IPS-18c (cell line): ENCODE data around the gene LGR4.
"Not testable (repeated sequence)": the region's sequence is repeated elsewhere in the genome, so short reads cannot be mapped to it uniquely, and the experiment has no call there.

ENCODE experiments used
- H3K4me3 ChIP-seq: 2 replicates; pipeline ENCODE4 v1.7.0; 2013; ENCODE audit warnings: low read depth, mild to moderate bottlenecking, low read length, moderate library complexity; ENCODE audit not compliant: insufficient read depth
- H3K9me3 ChIP-seq: one replicate; pipeline ENCODE4 v1.6.1; 2013; ENCODE audit warnings: mild to moderate bottlenecking, low read length, moderate library complexity; ENCODE audit not compliant: control insufficient read depth, insufficient read depth

Gene LGR4

DNA sequence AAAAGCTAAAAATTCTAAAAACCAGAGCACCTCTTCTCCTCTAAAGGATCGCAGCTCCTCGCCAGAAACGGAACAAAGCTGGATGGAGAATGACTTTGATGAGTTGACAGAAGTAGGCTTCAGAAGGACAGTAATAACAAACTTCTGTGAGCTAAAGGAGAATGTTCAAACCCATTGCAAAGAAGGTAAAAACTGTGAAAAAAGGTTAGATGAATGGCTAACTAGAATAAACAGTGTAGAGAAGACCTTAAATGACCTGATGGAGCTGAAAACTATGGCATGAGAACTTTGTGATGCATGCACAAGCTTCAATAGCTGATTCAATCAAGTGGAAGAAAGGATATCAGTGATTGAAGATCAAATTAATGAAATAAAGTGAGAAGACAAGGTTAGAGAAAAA lies 150.4 kb downstream of the LGR4 start:
- H3K9me3 ChIP-seq, H3K4me3 ChIP-seq: not testable (repeated sequence)

DNA sequence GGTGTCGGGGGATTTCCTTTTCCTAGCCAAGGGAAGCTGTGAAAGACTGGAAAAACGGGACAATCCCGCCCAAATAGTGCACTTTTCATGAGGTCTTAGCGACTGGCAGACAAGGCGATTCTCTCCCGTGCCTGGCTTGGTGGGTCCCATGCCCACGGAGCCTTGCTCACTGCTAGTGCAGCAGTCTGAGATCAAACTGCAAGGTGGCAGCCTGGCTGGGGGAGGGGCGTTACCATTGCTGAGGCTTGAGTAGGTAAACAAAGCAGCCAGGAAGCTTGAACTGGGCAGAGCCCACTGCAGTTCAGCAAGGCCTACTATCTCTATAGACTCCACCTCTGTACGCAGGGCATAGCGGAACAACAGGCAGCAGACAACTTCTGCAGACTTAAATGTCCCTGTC lies 151.2 kb downstream of the LGR4 start:
- not testable (repeated sequence) for H3K9me3 ChIP-seq, H3K4me3 ChIP-seq

DNA sequence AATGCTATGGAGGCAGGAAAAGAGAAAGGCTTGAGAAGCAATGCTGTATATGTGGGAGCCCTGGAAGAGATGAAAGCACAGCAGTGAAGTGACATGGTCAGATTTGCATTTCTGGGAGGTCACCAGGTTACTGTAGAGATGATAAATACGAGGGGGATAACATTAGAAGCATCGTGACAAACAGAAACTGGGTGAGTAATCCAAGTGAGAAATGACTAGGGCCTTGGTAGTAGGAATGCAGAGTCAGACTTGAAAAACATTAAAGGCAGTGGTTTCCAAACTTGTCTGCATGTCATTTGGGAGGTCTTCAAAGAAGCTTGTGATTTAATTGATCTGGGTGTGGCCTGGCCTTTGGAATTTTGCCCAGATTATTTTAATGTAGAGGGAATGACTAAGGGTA lies 153.5 kb downstream of the LGR4 start:
- no peaks in the 10 kb centered on the region for H3K9me3 ChIP-seq
- H3K4me3 ChIP-seq, result no peak overlapping the region

DNA sequence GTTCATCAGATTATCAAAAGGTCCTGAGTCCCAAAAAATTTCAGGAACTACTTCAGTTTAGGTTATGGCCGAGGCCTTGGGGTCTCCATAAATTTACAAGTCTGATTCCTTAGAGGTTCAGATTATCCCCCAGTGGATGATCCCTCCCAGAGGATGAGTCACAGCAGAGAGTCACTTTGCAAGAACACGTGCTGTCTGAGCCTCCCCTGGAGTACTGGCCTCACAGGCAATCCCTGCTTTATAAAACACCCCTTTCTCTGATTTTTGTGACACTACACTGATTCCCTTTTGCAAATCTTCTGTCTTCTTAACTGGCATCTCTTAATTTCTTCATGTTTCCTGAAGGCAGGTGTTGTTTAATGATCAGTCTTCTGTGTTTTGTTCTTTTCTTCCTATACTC lies 154.8 kb downstream of the LGR4 start:
- H3K9me3 ChIP-seq, result no peaks in the 10 kb centered on the region
- H3K4me3 ChIP-seq, result no peak overlapping the region
